B cell (primary cell): ENCODE data around the gene CD81. TPM values are rescaled to one million over a fixed set of nuclear protein-coding genes. Genes with fewer than 3 reads are reported as not detected.

Source experiments
- ATAC-seq: fragments of 200-7000 bp; cut with Tn5 transposase; one replicate; pipeline ENCODE4 v1.10.0; 2021; ENCODE audit warnings: low read depth, mild to moderate bottlenecking, moderate number of reproducible peaks, moderate library complexity
- CTCF ChIA-PET: fragments of 350-600 bp; sonication (Branson Sonifier 250); formaldehyde crosslinking; loops from one replicate; lab custom pipeline; 2021; ENCODE audit warnings: antibody characterized with exemption, inconsistent platforms; lab: Charles Lee
- POLR2A ChIA-PET: fragments of 350-600 bp; sonication (Branson Sonifier 250); formaldehyde crosslinking; loops from one replicate; lab custom pipeline; 2021; ENCODE audit warnings: antibody characterized with exemption; lab: Charles Lee
- DNase-seq: peaks from one replicate; pipeline ENCODE4 v3.0.0; 2013
- H2AFZ ChIP-seq: 2 replicates; pipeline ENCODE4 v1.6.1; 2012; ENCODE audit warnings: mild to moderate bottlenecking, low read depth, low read length; ENCODE audit not compliant: insufficient read depth, poor library complexity, severe bottlenecking
- H3K27ac ChIP-seq, 2 donors: 1 replicate in 1 of 2; 2 replicates in 1 of 2; pipeline ENCODE4 v1.5.1; 2012 to 2013; ENCODE audit warnings: low read length in 2 of 2, mild to moderate bottlenecking in 2 of 2, moderate library complexity in 1 of 2
- H3K27me3 ChIP-seq, 4 experiments: fragments of 200-600 bp in 1 of 4; sonication (generic) in 1 of 4; replicated peaks in 1 of 4; 1 replicate in 2 of 4; 2 replicates in 2 of 4; pipeline versions ENCODE4 v1.6.1 to v1.7.0; 2013 to 2016; ENCODE audit warnings: low read length in 3 of 4, mild to moderate bottlenecking in 2 of 4, mixed read lengths in 1 of 4, moderate library complexity in 1 of 4; ENCODE audit not compliant: insufficient read depth in 4 of 4, control insufficient read depth in 3 of 4; ENCODE audit errors: control extremely low read depth in 1 of 4
- H3K36me3 ChIP-seq, 2 experiments: replicated peaks in 1 of 2; 1 replicate in 1 of 2; 2 replicates in 1 of 2; pipeline versions ENCODE4 v1.6.1 to v1.7.1; 2013; ENCODE audit warnings: low read length in 1 of 2; ENCODE audit not compliant: insufficient read depth in 2 of 2, control insufficient read depth in 1 of 2; ENCODE audit errors: control extremely low read depth in 1 of 2, extremely low read depth in 1 of 2
- H3K4me1 ChIP-seq, 2 donors: fragments of 200-600 bp in 1 of 2; sonication (generic) in 1 of 2; 1 replicate in 1 of 2; 2 replicates in 1 of 2; pipeline versions ENCODE4 v1.5.1 to v1.6.1; 2013 to 2017; ENCODE audit warnings: low read length in 2 of 2; ENCODE audit not compliant: control insufficient read depth in 2 of 2, insufficient read depth in 2 of 2
- H3K4me2 ChIP-seq: replicated peaks from 2 replicates; pipeline ENCODE3; 2012; ENCODE audit warnings: mild to moderate bottlenecking, low read depth, low read length; ENCODE audit not compliant: poor library complexity, severe bottlenecking
- H3K4me3 ChIP-seq, 5 experiments: fragments of 200-600 bp in 1 of 5; sonication (generic) in 1 of 5; 1 replicate in 3 of 5; 2 replicates in 2 of 5; pipeline versions ENCODE4 v1.5.1 to v1.7.0; 2011 to 2016; ENCODE audit warnings: low read length in 4 of 5, mild to moderate bottlenecking in 4 of 5, low read depth in 2 of 5, control low read depth in 1 of 5, moderate library complexity in 1 of 5; ENCODE audit not compliant: insufficient read depth in 1 of 5; ENCODE audit errors: control extremely low read depth in 1 of 5, extremely low read depth in 1 of 5
- H3K79me2 ChIP-seq: fragments of 200-600 bp; sonication (generic); one replicate; pipeline ENCODE4 v1.6.0; 2016; ENCODE audit warnings: low read length; ENCODE audit not compliant: control insufficient read depth, insufficient read depth
- H3K9ac ChIP-seq: fragments of 200-600 bp; sonication (generic); 2 replicates; pipeline ENCODE4 v1.6.1; 2017; ENCODE audit warnings: mild to moderate bottlenecking, low read length, moderate library complexity
- H3K9me3 ChIP-seq, 3 donors: one replicate each; pipeline versions ENCODE4 v1.6.1 to v1.7.1; 2013; ENCODE audit warnings: low read length in 2 of 3; ENCODE audit not compliant: control insufficient read depth in 2 of 3, insufficient read depth in 1 of 3; ENCODE audit errors: control extremely low read depth in 1 of 3
- H4K20me1 ChIP-seq: 2 replicates; pipeline ENCODE4 v1.6.0; 2012; ENCODE audit warnings: mild to moderate bottlenecking, low read length; ENCODE audit not compliant: insufficient read depth, control insufficient read depth, poor library complexity, severe bottlenecking
- H3K27ac Mint-ChIP-seq: one replicate; pipeline ENCODE4 v1.8.0; 2021; ENCODE audit warnings: mixed read lengths
- H3K27me3 Mint-ChIP-seq: one replicate; pipeline ENCODE4 v1.8.0; 2021; ENCODE audit warnings: mixed read lengths
- H3K4me1 Mint-ChIP-seq: one replicate; pipeline ENCODE4 v1.8.0; 2021; ENCODE audit warnings: mixed read lengths
- H3K4me3 Mint-ChIP-seq: one replicate; pipeline ENCODE4 v1.8.0; 2021; ENCODE audit warnings: mixed read lengths
- H3K9me3 Mint-ChIP-seq: one replicate; pipeline ENCODE4 v1.8.0; 2022; ENCODE audit warnings: mixed read lengths; ENCODE audit not compliant: insufficient read depth
- CTCF ChIP-seq: fragments of 200-600 bp; IDR thresholded peaks from one replicate; pipeline ENCODE4 v1.8.0; 2022; ENCODE audit warnings: antibody characterized with exemption, mild to moderate bottlenecking
- EZH2 ChIP-seq: IDR thresholded peaks from 2 replicates; pipeline ENCODE4 v1.6.1; 2012; ENCODE audit warnings: borderline replicate concordance, low read depth, mild to moderate bottlenecking, moderate library complexity, low read length; ENCODE audit not compliant: insufficient read depth, poor library complexity, severe bottlenecking
- WGBS: methylation state at CpG from one replicate; pipeline ENCODE4 v1.1.5; 2013; ENCODE audit warnings: missing lambda C conversion rate; ENCODE audit not compliant: insufficient coverage; 5-methylcytosine and 5-hydroxymethylcytosine counted together
- intact Hi-C: fragments of 100-400 bp; cut with micrococcal nuclease; formaldehyde crosslinking; loops from one replicate; pipeline ENCODE4 v1.10.0; 2022
- polyA plus RNA-seq: library from polyadenylated mRNA; depleted of rRNA; stranded (reverse); fragments of >200 nt; gene quantifications from 2 replicates; pipeline ENCODE4 v1.2.3, GENCODE V29; 2012
- total RNA-seq, 2 donors: library from RNA; stranded (reverse); fragments of 120-200 nt in 1 of 2; gene quantifications; 1 replicate in 1 of 2; 2 replicates in 1 of 2; pipeline versions ENCODE4 v1.2.3 to v1.2.4, GENCODE V29; 2013 to 2022

CD81 gene
- total and polyA plus RNA-seq, 2 donors (not counting 1 experiment from before 2014, with no cell fraction given) = 253 to 361 TPM

- H3K27me3 Mint-ChIP-seq = no peaks in the 10 kb centered on the region
- Histone ChIP-seq H3K4me3 (no peak overlapping the region), H3K9ac (no peak overlapping the region), H3K9me3 (no peaks in the 10 kb centered on the region), H3K27me3 (no peaks in the 10 kb centered on the region), H4K20me1 (no peaks in the 10 kb centered on the region), H3K36me3 (no peaks in the 10 kb centered on the region), H3K4me1 (no peaks in the 10 kb centered on the region), H3K27ac (no peak overlapping the region), H3K4me2 (no peak overlapping the region), H3K79me2 (no peaks in the 10 kb centered on the region), H2AFZ (no peak overlapping the region)
- DNase-seq (no peak), ATAC-seq (no peak)
- peaks cover 2% of the 10 kb centered on the region for H3K4me1 Mint-ChIP-seq
- H3K9me3 Mint-ChIP-seq = no peaks in the 10 kb centered on the region
- no peak overlapping the region for H3K27ac Mint-ChIP-seq
- ChIA-PET CTCF (interaction anchor here (0.6 to 1.5 kb wide), 2 partner anchors 64 to 535 kb away, joined by 3 to 4 read pairs; no protein-coding TSS in a partner anchor), POLR2A (no interaction called here)
- no peak overlapping the region for H3K4me3 Mint-ChIP-seq
- intact Hi-C loops = no loop called here
- WGBS = 91% methylated on average over 7 of the region's 7 CpGs
- TF ChIP-seq CTCF = no peak
- TF ChIP-seq EZH2 = no peak
Observed at GRCh38 chr11:2368178-2368850, 8.8 kb upstream of the CD81 start.

GRCh38 chr11:2368851-2369180, 8.3 kb upstream of the CD81 start:
- no peaks in the 10 kb centered on the region for H3K27me3 ChIP-seq
- H3K4me1 ChIP-seq = no peaks in the 10 kb centered on the region
- WGBS = 92% methylated on average over 10 of the region's 10 CpGs
- ChIA-PET CTCF (no interaction called here), POLR2A (no interaction called here)
- intact Hi-C loops = no loop called here
- no peak overlapping the region for H3K27ac ChIP-seq
- Mint-ChIP-seq H3K27ac (no peak overlapping the region), H3K9me3 (no peaks in the 10 kb centered on the region), H3K4me1 (peaks cover 2% of the 10 kb centered on the region), H3K27me3 (no peaks in the 10 kb centered on the region), H3K4me3 (no peak overlapping the region)
- no peak overlapping the region for H2AFZ ChIP-seq
- DNase-seq (no peak), ATAC-seq (no peak)
- TF ChIP-seq EZH2 (no peak), CTCF (no peak)
- H4K20me1 ChIP-seq = no peaks in the 10 kb centered on the region
- H3K79me2 ChIP-seq = no peaks in the 10 kb centered on the region
- no peaks in the 10 kb centered on the region for H3K36me3 ChIP-seq
- no peak overlapping the region for H3K9ac ChIP-seq
- no peaks in the 10 kb centered on the region for H3K9me3 ChIP-seq
- H3K4me3 ChIP-seq = no peak overlapping the region
- H3K4me2 ChIP-seq = no peak overlapping the region
